Brain microvascular endothelial cell (primary cell): Measurements from ENCODE around the gene SH3BGRL3.

ENCODE experiments used
- DNase-seq: peaks from one replicate; pipeline ENCODE4 v3.0.0-alpha.2; 2020
- H3K27ac ChIP-seq: fragments of 250-450 bp; sonication (Bioruptor Pico); 2 replicates; pipeline ENCODE4 v1.5.1; 2020; ENCODE audit warnings: mild to moderate bottlenecking, moderate library complexity
- H3K27me3 ChIP-seq: fragments of 250-450 bp; sonication (Bioruptor Pico); replicated peaks from 2 replicates; pipeline ENCODE4 v1.5.1; 2020; ENCODE audit warnings: mild to moderate bottlenecking
- H3K36me3 ChIP-seq: fragments of 250-450 bp; sonication (Bioruptor Pico); replicated peaks from 2 replicates; pipeline ENCODE4 v1.5.1; 2020; ENCODE audit warnings: mild to moderate bottlenecking
- H3K4me3 ChIP-seq: 2 replicates; pipeline ENCODE4 v1.5.1; 2011; ENCODE audit warnings: low read depth, mild to moderate bottlenecking, control low read depth, low read length, moderate library complexity
- in situ Hi-C: cut with HindIII; loops from 2 replicates; pipeline ENCODE4 v1.10.0; 2017; ENCODE audit warnings: low sequenced_read_pairs, low pct_ligation_motif_present
- TF ChIP-seq, protein P1 (sequence below): IDR thresholded peaks from 2 replicates; pipeline ENCODE4 v1.5.1; 2011; ENCODE audit warnings: low read depth, mild to moderate bottlenecking, moderate library complexity, low read length, control low read depth, inconsistent platforms; ENCODE audit errors: missing control alignments

SH3BGRL3 gene

DNA sequence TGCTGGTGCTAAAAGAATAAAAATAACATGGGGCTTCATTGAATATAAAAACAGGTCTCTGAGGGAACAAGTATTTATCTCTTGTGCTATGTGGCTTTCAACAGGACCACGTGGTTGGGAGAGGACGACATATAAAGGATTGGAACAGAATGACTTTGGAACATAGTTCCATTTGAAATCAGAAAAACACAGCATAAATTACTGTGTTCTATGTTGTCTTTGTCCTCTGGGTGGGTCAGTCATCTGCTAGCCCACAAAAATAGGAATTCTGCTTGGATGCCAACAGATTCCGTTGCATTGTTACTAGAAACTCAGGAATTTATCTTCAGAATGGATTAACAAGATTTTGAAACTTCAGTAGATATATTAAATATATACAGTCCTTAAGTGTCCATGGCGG, 40.0 kb upstream of the SH3BGRL3 start:
- TF ChIP-seq, protein P1, sequence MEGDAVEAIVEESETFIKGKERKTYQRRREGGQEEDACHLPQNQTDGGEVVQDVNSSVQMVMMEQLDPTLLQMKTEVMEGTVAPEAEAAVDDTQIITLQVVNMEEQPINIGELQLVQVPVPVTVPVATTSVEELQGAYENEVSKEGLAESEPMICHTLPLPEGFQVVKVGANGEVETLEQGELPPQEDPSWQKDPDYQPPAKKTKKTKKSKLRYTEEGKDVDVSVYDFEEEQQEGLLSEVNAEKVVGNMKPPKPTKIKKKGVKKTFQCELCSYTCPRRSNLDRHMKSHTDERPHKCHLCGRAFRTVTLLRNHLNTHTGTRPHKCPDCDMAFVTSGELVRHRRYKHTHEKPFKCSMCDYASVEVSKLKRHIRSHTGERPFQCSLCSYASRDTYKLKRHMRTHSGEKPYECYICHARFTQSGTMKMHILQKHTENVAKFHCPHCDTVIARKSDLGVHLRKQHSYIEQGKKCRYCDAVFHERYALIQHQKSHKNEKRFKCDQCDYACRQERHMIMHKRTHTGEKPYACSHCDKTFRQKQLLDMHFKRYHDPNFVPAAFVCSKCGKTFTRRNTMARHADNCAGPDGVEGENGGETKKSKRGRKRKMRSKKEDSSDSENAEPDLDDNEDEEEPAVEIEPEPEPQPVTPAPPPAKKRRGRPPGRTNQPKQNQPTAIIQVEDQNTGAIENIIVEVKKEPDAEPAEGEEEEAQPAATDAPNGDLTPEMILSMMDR: no peak
- Histone ChIP-seq H3K27ac (peak overlapping the region; percentile 22), H3K27me3 (no peaks in the 10 kb centered on the region), H3K4me3 (no peak overlapping the region), H3K36me3 (peaks cover 3% of the 10 kb centered on the region)
- in situ Hi-C loops: no loop called here
- peak; percentile 34 for DNase-seq

DNA sequence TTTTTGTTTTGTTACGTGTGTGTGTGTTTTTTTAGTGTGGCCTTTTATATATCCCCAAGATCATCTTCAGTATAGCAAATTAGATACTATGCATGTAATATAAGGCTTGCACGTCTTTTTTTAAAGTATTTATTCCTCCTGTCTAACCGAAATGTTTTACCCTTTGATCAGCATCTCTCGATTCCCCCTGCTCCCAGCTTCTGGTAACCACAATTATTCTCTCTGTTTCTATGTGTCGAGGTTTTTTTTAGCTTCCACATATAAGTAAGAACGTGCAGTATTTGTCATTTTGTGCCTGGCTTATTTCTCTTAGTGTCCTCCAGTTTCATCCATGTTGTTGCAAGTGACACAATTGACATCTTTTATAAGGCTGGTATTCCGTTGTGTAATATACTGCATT, 27.2 kb upstream of the SH3BGRL3 start:
- no peak overlapping the region for H3K4me3 ChIP-seq
- TF ChIP-seq, protein P1: no peak
- DNase-seq: no peak
- H3K36me3 ChIP-seq: peaks cover 18% of the 10 kb centered on the region
- in situ Hi-C loops: no loop called here
- H3K27ac ChIP-seq: no peak overlapping the region
- no peaks in the 10 kb centered on the region for H3K27me3 ChIP-seq

DNA sequence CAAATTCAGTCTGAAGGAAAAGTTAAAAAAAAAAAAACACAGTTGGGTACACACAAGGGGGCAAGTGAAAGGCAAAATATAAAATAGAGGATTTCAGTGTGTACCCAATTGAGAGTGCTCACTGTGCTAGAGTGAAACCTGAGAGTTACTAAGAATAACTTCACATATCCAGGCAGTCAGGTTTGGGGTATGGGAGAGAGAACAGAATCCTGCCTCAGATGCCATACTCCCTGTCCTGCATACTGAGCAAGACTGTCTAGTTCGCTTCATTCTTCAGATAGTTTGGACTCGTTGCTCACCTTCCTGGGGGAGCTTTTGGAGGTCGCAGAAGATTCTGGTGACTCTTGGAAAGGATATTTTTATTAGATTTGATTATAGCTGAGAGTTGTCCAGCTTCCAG, 25.5 kb upstream of the SH3BGRL3 start:
- TF ChIP-seq, protein P1: no peak
- Histone ChIP-seq H3K27me3 (no peaks in the 10 kb centered on the region), H3K27ac (no peak overlapping the region), H3K36me3 (peaks cover 22% of the 10 kb centered on the region), H3K4me3 (no peak overlapping the region)
- DNase-seq: no peak
- in situ Hi-C loops: no loop called here

DNA sequence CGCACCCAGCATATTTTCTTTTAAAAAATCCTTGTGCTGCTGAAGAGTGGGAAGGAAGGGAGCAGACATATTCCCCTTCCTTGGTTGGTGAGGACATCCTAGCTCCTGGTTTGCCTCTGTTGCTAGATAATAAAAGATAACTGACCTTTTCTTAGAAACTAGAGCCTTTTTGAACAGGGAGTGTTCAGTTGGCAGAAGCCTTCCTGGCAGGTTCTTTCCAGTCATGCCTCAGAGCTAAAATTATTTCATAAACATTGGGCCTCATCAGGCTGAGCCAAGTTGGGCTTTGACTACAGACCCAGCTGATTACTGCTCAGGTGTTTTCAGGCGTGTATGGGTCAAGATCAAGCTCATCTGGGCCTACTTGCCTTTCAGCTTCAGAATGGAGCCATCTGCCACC, 22.7 kb upstream of the SH3BGRL3 start:
- DNase-seq: no peak
- Histone ChIP-seq H3K36me3 (peaks cover 26% of the 10 kb centered on the region), H3K27me3 (no peaks in the 10 kb centered on the region), H3K27ac (no peak overlapping the region), H3K4me3 (no peak overlapping the region)
- TF ChIP-seq, protein P1: no peak
- in situ Hi-C loops: no loop called here

GRCh38 chr1:26259005-26259404, 20.9 kb upstream of the SH3BGRL3 start:
- H3K27me3 ChIP-seq: no peaks in the 10 kb centered on the region
- H3K27ac ChIP-seq: no peak overlapping the region
- peaks cover 31% of the 10 kb centered on the region for H3K36me3 ChIP-seq
- TF ChIP-seq, protein P1: no peak
- in situ Hi-C loops: no loop called here
- no peak overlapping the region for H3K4me3 ChIP-seq
- no peak for DNase-seq

DNA sequence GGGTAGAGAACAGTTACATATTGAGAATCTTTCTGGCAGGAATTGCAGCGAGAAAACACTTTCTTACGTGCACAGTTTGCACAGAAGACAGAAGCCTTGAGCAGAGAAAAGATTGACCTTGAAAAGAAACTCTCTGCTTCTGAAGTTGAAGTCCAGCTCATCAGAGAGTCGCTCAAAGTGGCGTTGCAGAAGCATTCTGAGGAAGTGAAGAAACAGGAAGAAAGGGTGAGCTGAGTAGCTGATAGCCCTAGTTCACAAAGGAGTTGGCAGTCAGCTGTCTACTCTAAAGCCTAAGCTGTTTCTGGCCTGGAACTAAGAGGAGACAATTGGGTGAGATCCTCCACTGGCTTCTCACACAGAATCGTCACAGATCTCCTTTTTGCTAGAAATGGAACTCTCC, 20.3 kb upstream of the SH3BGRL3 start:
- in situ Hi-C loops: no loop called here
- Histone ChIP-seq H3K27me3 (no peaks in the 10 kb centered on the region), H3K27ac (no peak overlapping the region), H3K4me3 (no peak overlapping the region), H3K36me3 (peaks cover 33% of the 10 kb centered on the region)
- DNase-seq: no peak
- TF ChIP-seq, protein P1: no peak
